Ishikawa (cell line): Measurements from ENCODE around the gene BMP6.

Experiments
- CEBPB ChIP-seq: IDR thresholded peaks from 2 replicates; pipeline ENCODE4 v1.6.1; 2012
- EP300 ChIP-seq: IDR thresholded peaks from 2 replicates; pipeline ENCODE4 v1.6.1; 2012; ENCODE audit warnings: borderline replicate concordance
- FOXM1 ChIP-seq: IDR thresholded peaks from 2 replicates; pipeline ENCODE4 v1.6.1; 2012; ENCODE audit warnings: low read depth, borderline replicate concordance
- MAX ChIP-seq: IDR thresholded peaks from 2 replicates; pipeline ENCODE4 v1.6.1; 2012
- RAD21 ChIP-seq: IDR thresholded peaks from 2 replicates; pipeline ENCODE4 v1.6.1; 2012; ENCODE audit warnings: low read depth
- REST ChIP-seq: IDR thresholded peaks from 2 replicates; pipeline ENCODE4 v1.6.1; 2012; ENCODE audit warnings: low read depth, mild to moderate bottlenecking
- TAF1 ChIP-seq: IDR thresholded peaks from 2 replicates; pipeline ENCODE4 v1.6.1; 2012; ENCODE audit warnings: low read depth, mild to moderate bottlenecking
- TCF12 ChIP-seq: IDR thresholded peaks from 2 replicates; pipeline ENCODE4 v1.6.1; 2012; ENCODE audit warnings: low read depth
- TEAD4 ChIP-seq: IDR thresholded peaks from 2 replicates; pipeline ENCODE4 v1.6.1; 2012
- YY1 ChIP-seq: IDR thresholded peaks from 2 replicates; pipeline ENCODE4 v1.6.1; 2012; ENCODE audit warnings: low read depth
- ZBTB7A ChIP-seq: IDR thresholded peaks from 2 replicates; pipeline ENCODE4 v1.6.1; 2012; ENCODE audit warnings: low read depth

- TF ChIP-seq RAD21: no peak
- no peak for TF ChIP-seq CEBPB
- no peak for TF ChIP-seq TAF1
- no peak for TF ChIP-seq TCF12
- no peak for TF ChIP-seq REST
- TF ChIP-seq YY1: no peak
- no peak for TF ChIP-seq EP300
- no peak for TF ChIP-seq FOXM1
- TF ChIP-seq MAX: no peak
- TF ChIP-seq ZBTB7A: no peak
- TF ChIP-seq TEAD4: no peak
These were observed 21.5 kb downstream of the BMP6 start for GRCh38 chr6:7747433-7747832.
